ENCODE data around the gene NUP160.
"Not testable (repeated sequence)": the region's sequence is repeated elsewhere in the genome, so short reads cannot be mapped to it uniquely, and the experiment has no call there.

Gene NUP160

DNA sequence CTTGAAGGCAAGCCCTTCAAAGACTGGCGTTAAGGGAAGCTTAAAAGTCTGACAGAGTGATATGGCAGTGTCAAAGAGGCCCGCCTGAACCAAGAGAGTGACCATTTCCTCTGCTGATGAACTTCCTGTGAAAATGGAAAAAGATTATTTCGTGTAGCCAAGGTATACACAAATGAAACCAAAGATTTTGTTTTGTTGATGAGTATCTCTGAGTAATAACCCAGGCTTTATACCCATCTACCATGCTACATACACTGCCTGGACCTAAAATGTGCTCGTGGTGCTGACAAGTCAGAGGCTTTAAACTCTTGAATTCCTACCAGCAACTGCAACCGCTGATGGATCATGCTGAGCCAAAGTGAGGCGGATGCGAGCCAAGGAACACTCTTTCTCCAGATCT, 60.0 kb downstream of the NUP160 start:
- no peak for DNase-seq

DNA sequence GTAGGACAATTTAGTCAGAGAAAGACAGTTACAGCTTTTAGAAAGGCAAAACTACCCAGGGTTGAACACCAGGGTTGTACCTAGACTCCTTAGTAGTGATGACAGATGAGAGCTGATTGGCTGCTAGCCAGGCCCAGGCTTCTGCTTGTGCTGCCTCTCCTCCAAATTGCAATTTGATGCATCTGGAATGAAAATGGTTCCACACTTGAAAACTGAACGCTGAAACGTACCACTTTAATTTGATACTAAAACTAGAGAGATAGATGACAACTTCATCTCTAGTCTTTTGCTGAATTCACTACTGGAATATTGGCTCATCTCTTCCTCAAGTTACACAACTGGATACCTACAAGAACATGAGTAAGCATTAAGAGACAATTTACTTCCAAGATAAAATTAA, 61.8 kb downstream of the NUP160 start:
- no peak for DNase-seq

GRCh38 chr11:47784785-47785381, 63.3 kb downstream of the NUP160 start:
- DNase-seq, result no peak

DNA sequence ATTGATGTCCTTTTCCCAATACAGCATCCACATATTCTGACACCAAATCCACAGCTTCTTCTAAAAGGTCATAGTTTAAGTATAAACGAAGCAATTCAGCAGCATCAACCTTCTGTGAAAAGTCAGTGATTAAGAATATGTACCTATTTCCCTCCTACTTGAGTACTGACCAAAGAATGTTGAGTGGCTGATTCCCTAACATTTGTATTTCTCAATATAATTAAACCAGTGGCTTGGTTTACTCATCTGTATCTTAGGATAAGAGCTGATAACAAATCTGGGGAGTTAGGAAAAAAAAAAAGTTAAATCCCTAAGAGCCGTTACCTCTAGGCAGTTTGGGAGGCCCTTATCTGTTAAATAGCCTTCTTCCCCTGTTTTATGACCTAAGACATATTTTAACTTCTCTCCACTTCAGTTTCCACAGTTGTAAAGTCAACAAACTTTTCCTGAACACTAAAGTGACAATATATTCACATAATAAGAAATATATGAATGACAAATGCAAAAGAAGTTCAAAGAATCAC, 65.0 kb downstream of the NUP160 start:
- no peak for DNase-seq

DNA sequence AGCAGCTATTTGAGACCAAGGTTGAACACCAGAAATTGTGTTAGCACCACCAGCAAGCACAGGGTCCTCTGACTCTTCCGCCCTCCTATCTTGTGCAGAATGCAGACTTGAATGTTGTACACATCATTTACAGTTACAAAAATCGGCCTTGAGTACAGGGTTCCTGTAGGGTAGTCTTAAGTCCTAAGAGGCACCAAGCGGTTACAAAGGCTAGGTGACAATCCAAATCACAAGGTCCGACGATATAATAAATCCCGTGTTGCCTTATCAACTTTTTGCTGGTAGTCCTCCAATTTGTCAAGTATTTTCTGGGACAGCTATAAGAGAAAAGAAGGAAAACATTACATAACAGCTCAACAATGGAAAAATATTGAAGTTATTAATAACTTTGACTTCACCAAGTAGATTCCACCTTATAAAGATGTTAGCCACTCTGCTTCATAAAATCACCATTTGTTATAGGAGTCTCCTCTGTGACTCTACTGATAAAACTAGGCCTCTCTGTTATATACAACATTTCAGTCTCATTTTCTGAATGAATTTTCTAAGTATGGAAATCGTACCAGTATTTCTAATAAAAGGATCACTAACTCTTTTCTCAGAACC, 69.2 kb downstream of the NUP160 start:
- DNase-seq, result no peak

DNA sequence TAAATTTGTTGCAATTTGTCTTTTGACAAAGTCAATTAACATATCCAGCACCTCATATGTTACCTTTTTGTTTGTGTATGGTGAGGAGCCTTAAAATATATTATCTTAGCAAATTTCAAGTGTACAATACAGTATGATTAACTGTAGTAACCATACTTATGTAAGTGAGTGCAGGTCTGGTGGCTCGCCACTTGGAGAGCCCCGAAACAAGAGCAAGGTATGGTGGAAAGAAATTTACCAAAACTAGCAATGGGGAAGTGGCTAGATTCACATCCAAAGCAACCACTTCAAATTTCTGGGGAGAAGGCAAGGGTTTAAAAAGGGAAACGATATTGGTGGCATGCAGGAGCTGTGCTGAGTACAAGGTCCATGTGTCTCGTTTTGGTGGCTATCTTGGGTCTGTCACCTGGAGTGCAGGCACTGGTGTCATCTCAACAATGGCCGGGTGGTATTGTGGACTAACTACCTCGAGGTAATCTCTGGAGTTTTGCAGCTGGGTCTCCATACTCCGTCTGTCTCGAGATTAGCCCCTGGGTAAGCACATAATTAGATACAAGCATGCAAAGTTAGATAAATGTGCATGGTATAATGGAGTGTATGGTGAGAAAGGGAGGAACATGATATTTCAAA, 72.8 kb downstream of the NUP160 start:
- DNase-seq, result no peak

DNA sequence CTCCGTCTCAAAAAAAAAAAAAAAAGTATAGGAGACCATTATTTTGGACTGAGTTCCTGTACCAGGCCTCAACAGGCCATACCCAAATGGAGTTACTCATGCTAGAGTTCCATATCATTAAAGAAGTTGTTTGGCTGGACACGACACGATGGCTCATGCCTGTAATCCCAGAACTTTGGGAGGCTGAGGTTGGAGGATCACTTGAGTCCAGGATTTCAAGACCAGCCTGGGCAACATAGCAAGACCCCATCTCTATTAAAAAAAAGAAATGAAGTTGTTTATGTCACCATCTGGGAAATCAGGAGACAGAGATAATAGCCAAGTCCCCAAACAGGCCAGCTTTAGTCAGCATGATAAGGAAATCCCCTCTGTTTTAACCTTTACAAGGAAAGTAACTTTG, 74.3 kb downstream of the NUP160 start:
- DNase-seq, result no peak

- DNase-seq, result not testable (repeated sequence)
Measured at GRCh38 chr11:47769556-47769955, 78.6 kb downstream of the NUP160 start.

- DNase-seq, result peak; percentile 39
Measured at GRCh38 chr11:47768101-47768612, 80.0 kb downstream of the NUP160 start.

DNA sequence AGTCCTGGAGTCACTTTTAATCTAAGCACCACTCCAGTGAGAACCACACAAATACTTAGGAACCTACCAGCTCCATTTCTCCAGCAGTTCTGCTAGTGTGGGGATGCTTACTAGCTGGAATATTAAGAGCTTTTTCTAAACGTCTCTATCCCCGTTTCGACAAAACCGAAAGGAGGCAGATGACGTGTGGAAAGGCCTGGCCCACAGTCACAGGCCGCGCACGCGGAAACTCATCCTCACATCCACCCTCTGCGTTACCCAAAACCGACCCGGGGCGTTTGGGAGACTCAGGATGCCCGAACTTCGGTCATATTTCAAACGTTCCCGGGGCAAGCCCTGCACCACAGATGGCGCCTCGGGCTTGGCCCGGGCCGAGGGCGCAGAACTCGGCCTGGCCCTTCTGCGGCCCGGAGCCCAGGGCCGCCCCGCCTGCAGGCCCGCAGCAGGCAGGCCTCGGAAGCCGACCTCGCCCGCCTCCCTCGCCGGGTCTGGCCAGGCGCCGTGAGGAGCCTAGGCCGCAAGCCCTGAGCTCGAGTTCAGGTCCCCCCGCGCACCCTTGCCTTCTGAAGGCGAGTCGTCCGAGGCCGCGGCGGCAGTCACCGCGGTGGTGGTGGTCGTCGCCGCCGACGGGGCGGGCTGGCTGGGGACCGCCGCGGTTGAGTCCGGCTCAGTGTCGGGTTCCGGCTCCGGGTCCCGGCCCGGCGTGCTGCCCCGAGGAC, 81.5 kb downstream of the NUP160 start:
- DNase-seq, result peak; percentile 79

- DNase-seq, result no peak
Measured at GRCh38 chr11:47765086-47765485, 83.1 kb downstream of the NUP160 start.

DNA sequence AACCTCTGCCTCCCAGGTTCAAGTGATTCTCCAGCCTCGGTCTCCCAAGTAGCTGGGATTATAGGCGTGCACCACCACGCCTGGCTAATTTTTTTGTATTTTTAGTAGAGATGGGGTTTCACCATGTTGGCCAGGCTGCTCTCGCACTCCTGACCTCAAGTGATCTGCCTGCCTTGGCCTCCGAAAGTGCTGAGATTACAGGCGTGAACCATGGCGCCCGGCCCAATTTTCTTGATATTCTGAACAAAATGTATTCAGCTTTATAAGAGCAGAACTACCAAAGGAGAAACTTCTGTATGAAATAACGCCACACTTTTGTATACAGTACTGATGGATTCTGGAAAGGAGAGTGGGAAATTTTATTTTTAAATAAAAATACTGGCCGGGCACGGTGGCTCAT, 88.9 kb downstream of the NUP160 start:
- not testable (repeated sequence) for DNase-seq

DNA sequence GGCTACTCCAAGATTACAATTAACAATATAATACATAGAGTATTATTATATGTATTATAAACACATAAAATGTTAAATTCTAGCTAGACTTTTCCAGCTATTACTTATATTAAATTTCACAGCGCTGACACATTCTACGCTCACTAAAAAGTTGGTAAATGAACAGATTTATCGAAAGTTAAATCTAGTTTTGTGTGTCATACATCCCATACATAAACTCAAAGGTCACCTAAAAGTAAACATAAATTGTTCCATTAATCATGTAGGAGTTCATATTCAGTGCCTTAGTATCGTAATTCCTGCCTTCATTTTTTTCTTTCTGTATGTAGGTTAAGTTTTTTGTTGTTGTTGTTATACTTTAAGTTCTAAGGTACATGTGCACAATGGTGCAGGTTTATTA, 91.9 kb downstream of the NUP160 start:
- no peak for DNase-seq

- no peak for DNase-seq
Measured at GRCh38 chr11:47750725-47751124, 97.4 kb downstream of the NUP160 start.

GRCh38 chr11:47742494-47742893, 105.7 kb downstream of the NUP160 start:
- not testable (repeated sequence) for DNase-seq

- not testable (repeated sequence) for DNase-seq
Measured at GRCh38 chr11:47737817-47738216, 110.3 kb downstream of the NUP160 start.

DNA sequence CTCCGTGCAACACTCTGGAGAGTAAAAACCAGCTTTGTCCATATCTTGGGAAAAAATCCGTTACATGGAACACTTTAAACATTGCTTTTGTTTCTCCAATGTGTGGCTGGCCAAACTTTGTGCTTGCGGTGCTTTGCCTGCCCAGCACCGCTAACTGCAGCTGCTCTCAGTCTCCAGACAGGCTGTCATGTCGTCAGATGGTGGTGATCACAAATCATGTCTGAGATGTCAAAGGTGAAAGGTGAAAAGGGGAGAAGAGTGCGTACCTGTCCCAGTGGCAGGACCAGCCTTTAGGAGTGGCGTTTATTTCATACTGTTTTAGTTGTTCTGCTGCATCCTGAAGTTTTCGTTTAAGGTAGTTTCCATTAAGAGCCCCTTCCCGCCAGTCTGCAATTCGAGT, 115.9 kb downstream of the NUP160 start:
- DNase-seq, result no peak

DNA sequence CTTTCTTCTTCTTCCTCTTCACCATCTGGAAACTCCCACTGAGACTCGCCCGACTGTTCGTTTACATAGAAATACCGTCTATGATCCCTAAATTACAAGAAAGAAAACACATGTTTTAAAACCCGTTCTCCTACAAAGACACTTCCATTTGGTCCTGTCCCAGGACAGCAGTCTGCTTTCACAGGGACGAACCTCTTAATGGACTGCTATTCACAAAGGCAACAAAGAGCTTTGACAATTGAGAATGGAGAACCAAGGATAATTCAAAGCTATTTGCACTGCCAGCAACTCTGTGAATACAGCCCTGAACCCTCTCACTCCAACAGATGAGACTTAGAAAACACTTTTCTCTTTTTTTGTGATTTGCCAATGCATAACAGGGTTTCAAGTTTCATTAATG, 116.7 kb downstream of the NUP160 start:
- DNase-seq, result no peak
